Endodermal cell (in vitro differentiated cells): ENCODE measurements around the gene VAPB. TPM values are rescaled to one million over a fixed set of nuclear protein-coding genes. Genes with fewer than 3 reads are reported as not detected.

Source experiments
- DNase-seq: peaks from one replicate; pipeline ENCODE4 v3.0.0-alpha.2; 2017
- H3K27ac ChIP-seq: 2 replicates; pipeline ENCODE4 v1.5.1; 2013; ENCODE audit warnings: mild to moderate bottlenecking, low read depth, low read length, moderate library complexity
- H3K27me3 ChIP-seq: 2 replicates; pipeline ENCODE4 v1.6.1; 2013; ENCODE audit warnings: mild to moderate bottlenecking, low read length, moderate library complexity; ENCODE audit not compliant: insufficient read depth, control insufficient read depth, poor library complexity, severe bottlenecking
- H3K36me3 ChIP-seq: 2 replicates; pipeline ENCODE4 v1.7.0; 2013; ENCODE audit warnings: mild to moderate bottlenecking, low read length, moderate library complexity; ENCODE audit not compliant: control insufficient read depth, insufficient read depth
- H3K4me1 ChIP-seq: one replicate; pipeline ENCODE4 v1.7.0; 2013; ENCODE audit warnings: low read length; ENCODE audit not compliant: control insufficient read depth, insufficient read depth
- H3K4me3 ChIP-seq: 2 replicates; pipeline ENCODE4 v1.5.1; 2013; ENCODE audit warnings: mild to moderate bottlenecking, low read length, moderate library complexity
- H3K9ac ChIP-seq: 2 replicates; pipeline ENCODE4 v1.6.1; 2013; ENCODE audit warnings: mild to moderate bottlenecking, low read length, moderate library complexity; ENCODE audit not compliant: poor library complexity, severe bottlenecking; ENCODE audit errors: extremely low read depth
- H3K9me3 ChIP-seq: 2 replicates; pipeline ENCODE4 v1.6.1; 2013; ENCODE audit warnings: mild to moderate bottlenecking, low read length, moderate library complexity; ENCODE audit not compliant: control insufficient read depth
- H3K27ac Mint-ChIP-seq: 2 replicates; pipeline ENCODE4 v1.8.0; 2020; ENCODE audit warnings: mixed read lengths
- H3K27me3 Mint-ChIP-seq: 2 replicates; pipeline ENCODE4 v1.8.0; 2021; ENCODE audit warnings: mild to moderate bottlenecking, mixed read lengths; ENCODE audit not compliant: insufficient read depth
- H3K36me3 Mint-ChIP-seq: 2 replicates; pipeline ENCODE4 v1.8.0; 2020; ENCODE audit warnings: low read depth, mixed read lengths
- H3K4me1 Mint-ChIP-seq: 2 replicates; pipeline ENCODE4 v1.8.0; 2020; ENCODE audit warnings: mixed read lengths
- H3K4me3 Mint-ChIP-seq: 2 replicates; pipeline ENCODE4 v1.8.0; 2020; ENCODE audit warnings: mild to moderate bottlenecking, moderate library complexity, mixed read lengths
- H3K9me3 Mint-ChIP-seq: 2 replicates; pipeline ENCODE4 v1.8.0; 2020; ENCODE audit warnings: mild to moderate bottlenecking, mixed read lengths
- WGBS, 2 experiments: methylation state at CpG; one replicate each; pipeline versions ENCODE4 v1.1.5 to v1.1.7; 2013; ENCODE audit warnings: missing lambda C conversion rate in 2 of 2, mixed read lengths in 1 of 2; ENCODE audit not compliant: insufficient coverage in 1 of 2, insufficient read length in 1 of 2; 5-methylcytosine and 5-hydroxymethylcytosine counted together
- total RNA-seq, 2 donors: library from RNA; stranded (reverse); fragmentation: NEBNext Ultra II Directional in 1 of 2; extraction: Animal tissue kit (Norgen Biotek cat#: 25700) in 1 of 2; gene quantifications; 2 replicates in 1 of 2; 3 replicates in 1 of 2; pipeline ENCODE4 v1.2.1, GENCODE V29; 2021
- TF ChIP-seq, protein P1 (sequence below): fragments of 200-600 bp; sonication (generic); conservative IDR thresholded peaks from 2 replicates; pipeline ENCODE4 v1.5.0; 2021; ENCODE audit warnings: antibody characterized with exemption, mild to moderate bottlenecking

Gene VAPB
- total RNA-seq, 2 donors from 2014 or later: 47.3 to 47.5 TPM

DNA sequence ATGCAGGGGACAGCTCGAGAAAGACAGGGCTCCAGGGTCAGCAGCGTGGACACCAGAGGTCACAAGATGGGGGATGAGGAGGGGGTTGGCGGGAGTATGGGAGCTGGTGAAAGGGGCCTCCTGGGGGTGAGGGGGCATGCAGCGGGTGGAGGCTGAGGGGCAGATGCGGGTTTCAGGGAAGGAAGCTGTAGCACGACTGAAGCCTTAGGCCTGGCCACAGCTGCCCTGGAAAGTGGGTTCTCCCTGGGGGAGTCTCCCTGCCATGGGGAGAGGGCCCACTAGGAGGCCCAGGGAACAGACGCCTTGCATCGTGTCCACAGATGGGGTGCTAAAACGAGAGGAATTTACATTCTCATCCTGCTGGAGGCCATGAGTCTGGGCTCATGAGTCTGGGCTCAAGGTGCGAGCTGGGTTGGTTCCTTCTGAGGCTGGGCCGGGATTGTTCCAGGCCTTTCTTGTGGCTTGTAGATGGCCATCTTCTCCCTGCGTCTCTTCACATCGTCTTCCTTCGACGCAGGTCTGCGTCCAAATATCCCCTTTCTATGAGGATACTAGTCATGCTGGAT, 108.1 kb downstream of the VAPB start:
- peak; percentile 33 for DNase-seq
- TF ChIP-seq, protein P1, sequence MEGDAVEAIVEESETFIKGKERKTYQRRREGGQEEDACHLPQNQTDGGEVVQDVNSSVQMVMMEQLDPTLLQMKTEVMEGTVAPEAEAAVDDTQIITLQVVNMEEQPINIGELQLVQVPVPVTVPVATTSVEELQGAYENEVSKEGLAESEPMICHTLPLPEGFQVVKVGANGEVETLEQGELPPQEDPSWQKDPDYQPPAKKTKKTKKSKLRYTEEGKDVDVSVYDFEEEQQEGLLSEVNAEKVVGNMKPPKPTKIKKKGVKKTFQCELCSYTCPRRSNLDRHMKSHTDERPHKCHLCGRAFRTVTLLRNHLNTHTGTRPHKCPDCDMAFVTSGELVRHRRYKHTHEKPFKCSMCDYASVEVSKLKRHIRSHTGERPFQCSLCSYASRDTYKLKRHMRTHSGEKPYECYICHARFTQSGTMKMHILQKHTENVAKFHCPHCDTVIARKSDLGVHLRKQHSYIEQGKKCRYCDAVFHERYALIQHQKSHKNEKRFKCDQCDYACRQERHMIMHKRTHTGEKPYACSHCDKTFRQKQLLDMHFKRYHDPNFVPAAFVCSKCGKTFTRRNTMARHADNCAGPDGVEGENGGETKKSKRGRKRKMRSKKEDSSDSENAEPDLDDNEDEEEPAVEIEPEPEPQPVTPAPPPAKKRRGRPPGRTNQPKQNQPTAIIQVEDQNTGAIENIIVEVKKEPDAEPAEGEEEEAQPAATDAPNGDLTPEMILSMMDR: no peak
- peaks cover 22% of the 10 kb centered on the region for H3K9me3 Mint-ChIP-seq
- H3K27ac ChIP-seq: no peak overlapping the region
- H3K9me3 ChIP-seq: peaks cover 10% of the 10 kb centered on the region
- peaks cover 12% of the 10 kb centered on the region for H3K36me3 Mint-ChIP-seq
- H3K27ac Mint-ChIP-seq: no peak overlapping the region
- no peaks in the 10 kb centered on the region for H3K36me3 ChIP-seq
- WGBS, 2 experiments: 89 to 92% methylated on average over 13 to 16 of the region's 16 CpGs
- H3K27me3 Mint-ChIP-seq: peaks cover 2% of the 10 kb centered on the region
- no peak overlapping the region for H3K4me3 ChIP-seq
- H3K4me1 Mint-ChIP-seq: no peaks in the 10 kb centered on the region
- no peaks in the 10 kb centered on the region for H3K27me3 ChIP-seq
- H3K4me1 ChIP-seq: no peaks in the 10 kb centered on the region
- H3K4me3 Mint-ChIP-seq: no peak overlapping the region
- no peak overlapping the region for H3K9ac ChIP-seq

DNA sequence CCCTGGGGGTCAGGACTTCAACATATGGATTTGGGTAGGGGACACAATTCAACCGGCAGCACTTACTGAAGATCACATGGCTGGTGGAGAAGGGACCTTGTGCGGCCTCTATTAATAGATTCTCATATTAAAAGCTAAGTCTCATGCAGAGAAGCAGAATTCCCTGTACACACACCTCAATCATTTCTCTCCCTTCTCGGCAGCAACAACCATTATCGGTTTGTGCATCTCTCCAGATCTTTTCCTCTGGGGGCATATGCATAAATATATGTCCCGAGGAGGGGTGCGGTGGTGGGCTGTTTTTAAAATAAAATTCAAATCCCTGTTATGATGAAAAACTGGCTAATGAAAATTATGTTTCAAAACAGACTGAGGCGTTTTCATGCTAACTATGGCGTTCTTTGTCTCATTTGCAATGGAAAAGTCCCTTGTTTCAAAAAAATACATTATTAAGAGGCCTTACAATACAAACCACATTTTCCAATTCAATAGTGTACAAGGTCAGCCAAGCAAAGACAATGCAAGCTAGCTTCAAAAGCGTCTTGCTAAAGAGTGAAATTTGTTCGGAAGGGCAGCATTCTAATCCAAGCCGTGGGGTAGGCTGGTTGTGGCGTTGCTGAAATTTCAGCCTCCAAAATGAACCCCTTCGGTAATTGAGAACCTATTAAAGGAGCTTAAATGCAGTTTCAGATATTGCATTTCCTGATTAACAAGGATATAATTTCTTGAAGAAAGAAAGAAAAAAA, 108.9 kb downstream of the VAPB start:
- Mint-ChIP-seq H3K36me3 (peaks cover 15% of the 10 kb centered on the region), H3K27ac (no peak overlapping the region), H3K27me3 (peaks cover 2% of the 10 kb centered on the region), H3K4me3 (no peak overlapping the region), H3K4me1 (no peaks in the 10 kb centered on the region), H3K9me3 (peaks cover 28% of the 10 kb centered on the region)
- 92 to 98% methylated on average over 10 to 13 of the region's 13 CpGs for WGBS, 2 experiments
- no peak overlapping the region for H3K9ac ChIP-seq
- DNase-seq: no peak
- H3K27me3 ChIP-seq: no peaks in the 10 kb centered on the region
- peaks cover 10% of the 10 kb centered on the region for H3K9me3 ChIP-seq
- no peak overlapping the region for H3K27ac ChIP-seq
- no peaks in the 10 kb centered on the region for H3K4me1 ChIP-seq
- TF ChIP-seq, protein P1: no peak
- no peak overlapping the region for H3K4me3 ChIP-seq
- H3K36me3 ChIP-seq: no peaks in the 10 kb centered on the region

DNA sequence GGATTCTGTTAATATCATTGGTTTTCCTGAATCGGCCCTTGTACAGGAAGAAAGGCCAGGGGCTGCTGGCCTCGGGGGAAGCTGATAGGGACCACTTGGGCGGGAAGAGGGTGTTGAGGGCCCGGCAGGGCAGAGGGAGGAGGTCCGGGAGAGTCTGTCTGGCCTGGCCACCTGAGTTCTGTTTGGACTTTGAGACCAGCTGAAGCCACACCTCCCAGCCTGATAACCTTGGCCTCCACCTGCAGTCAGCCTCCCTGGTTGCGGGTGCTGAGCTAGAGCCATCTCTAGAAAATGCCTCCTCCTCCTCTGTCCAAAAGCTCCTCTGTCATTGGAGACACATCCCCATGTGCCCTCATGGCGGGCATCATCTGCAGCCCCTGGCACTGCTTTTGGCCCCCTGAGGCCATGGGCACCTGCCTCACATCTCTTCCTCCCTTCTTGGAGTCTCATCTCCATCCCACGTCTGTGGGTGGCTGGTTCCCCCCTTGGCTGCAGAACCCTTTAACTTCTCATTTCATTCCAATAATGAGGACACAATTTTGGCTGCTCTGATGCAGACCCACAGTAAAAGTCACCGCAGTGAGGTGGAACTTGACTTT, 109.5 kb downstream of the VAPB start:
- Histone ChIP-seq H3K9ac (no peak overlapping the region), H3K36me3 (no peaks in the 10 kb centered on the region), H3K4me1 (no peaks in the 10 kb centered on the region), H3K27me3 (no peaks in the 10 kb centered on the region), H3K9me3 (peaks cover 13% of the 10 kb centered on the region), H3K27ac (no peak overlapping the region), H3K4me3 (no peak overlapping the region)
- TF ChIP-seq, protein P1: no peak
- peaks cover 2% of the 10 kb centered on the region for H3K27me3 Mint-ChIP-seq
- DNase-seq: no peak
- H3K36me3 Mint-ChIP-seq: peaks cover 17% of the 10 kb centered on the region
- H3K4me3 Mint-ChIP-seq: no peak overlapping the region
- peaks cover 30% of the 10 kb centered on the region for H3K9me3 Mint-ChIP-seq
- H3K27ac Mint-ChIP-seq: no peak overlapping the region
- WGBS, 2 experiments: 95% methylated on average over 4 to 8 of the region's 9 CpGs
- no peaks in the 10 kb centered on the region for H3K4me1 Mint-ChIP-seq
